ENCODE data around the gene ZFAND6.

Gene ZFAND6

DNA sequence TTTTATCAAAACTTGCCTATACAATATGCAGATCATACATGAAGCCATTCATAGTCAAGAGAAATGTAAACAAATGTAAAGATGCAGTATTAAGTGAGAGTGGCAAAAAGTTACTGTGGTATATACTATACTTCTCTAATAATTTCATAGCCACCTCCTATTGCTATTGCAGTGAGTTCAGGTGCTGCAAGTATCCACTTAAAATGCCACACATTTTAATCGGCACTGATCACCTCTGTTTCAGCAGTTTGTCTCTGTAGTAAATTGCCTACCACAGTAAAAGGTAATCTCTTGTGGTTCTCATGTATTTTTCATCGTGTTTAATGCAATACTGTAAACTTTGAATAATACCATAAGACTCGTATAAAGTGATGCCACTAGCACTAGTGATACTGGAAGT is 72.9 kb downstream of the ZFAND6 start:
- TF ChIP-seq YY1 (IDR thresholded peaks at IDR 0.05; ENCODE audit: low read depth) (no peak), CEBPB (IDR thresholded peaks at IDR 0.05) (no peak), CREB1 (IDR thresholded peaks at IDR 0.05; ENCODE audit: low read depth) (no peak), TAF1 (IDR thresholded peaks at IDR 0.05; ENCODE audit: low read depth) (no peak), RAD21 (IDR thresholded peaks at IDR 0.05; ENCODE audit: low read depth) (no peak), ZBTB7A (IDR thresholded peaks at IDR 0.05; ENCODE audit: low read depth) (no peak), TEAD4 (IDR thresholded peaks at IDR 0.05) (no peak), EGR1 (IDR thresholded peaks at IDR 0.05) (no peak), NFIC (IDR thresholded peaks at IDR 0.05) (no peak), FOXM1 (IDR thresholded peaks at IDR 0.05; ENCODE audit: borderline replicate concordance, low read depth) (no peak)
- TF ChIP-seq, protein P1, sequence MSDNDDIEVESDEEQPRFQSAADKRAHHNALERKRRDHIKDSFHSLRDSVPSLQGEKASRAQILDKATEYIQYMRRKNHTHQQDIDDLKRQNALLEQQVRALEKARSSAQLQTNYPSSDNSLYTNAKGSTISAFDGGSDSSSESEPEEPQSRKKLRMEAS (IDR thresholded peaks at IDR 0.05), result no peak
- TF ChIP-seq, protein P2, sequence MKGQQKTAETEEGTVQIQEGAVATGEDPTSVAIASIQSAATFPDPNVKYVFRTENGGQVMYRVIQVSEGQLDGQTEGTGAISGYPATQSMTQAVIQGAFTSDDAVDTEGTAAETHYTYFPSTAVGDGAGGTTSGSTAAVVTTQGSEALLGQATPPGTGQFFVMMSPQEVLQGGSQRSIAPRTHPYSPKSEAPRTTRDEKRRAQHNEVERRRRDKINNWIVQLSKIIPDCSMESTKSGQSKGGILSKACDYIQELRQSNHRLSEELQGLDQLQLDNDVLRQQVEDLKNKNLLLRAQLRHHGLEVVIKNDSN (IDR thresholded peaks at IDR 0.05), result no peak
- TF ChIP-seq, protein P3, sequence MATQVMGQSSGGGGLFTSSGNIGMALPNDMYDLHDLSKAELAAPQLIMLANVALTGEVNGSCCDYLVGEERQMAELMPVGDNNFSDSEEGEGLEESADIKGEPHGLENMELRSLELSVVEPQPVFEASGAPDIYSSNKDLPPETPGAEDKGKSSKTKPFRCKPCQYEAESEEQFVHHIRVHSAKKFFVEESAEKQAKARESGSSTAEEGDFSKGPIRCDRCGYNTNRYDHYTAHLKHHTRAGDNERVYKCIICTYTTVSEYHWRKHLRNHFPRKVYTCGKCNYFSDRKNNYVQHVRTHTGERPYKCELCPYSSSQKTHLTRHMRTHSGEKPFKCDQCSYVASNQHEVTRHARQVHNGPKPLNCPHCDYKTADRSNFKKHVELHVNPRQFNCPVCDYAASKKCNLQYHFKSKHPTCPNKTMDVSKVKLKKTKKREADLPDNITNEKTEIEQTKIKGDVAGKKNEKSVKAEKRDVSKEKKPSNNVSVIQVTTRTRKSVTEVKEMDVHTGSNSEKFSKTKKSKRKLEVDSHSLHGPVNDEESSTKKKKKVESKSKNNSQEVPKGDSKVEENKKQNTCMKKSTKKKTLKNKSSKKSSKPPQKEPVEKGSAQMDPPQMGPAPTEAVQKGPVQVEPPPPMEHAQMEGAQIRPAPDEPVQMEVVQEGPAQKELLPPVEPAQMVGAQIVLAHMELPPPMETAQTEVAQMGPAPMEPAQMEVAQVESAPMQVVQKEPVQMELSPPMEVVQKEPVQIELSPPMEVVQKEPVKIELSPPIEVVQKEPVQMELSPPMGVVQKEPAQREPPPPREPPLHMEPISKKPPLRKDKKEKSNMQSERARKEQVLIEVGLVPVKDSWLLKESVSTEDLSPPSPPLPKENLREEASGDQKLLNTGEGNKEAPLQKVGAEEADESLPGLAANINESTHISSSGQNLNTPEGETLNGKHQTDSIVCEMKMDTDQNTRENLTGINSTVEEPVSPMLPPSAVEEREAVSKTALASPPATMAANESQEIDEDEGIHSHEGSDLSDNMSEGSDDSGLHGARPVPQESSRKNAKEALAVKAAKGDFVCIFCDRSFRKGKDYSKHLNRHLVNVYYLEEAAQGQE (IDR thresholded peaks at IDR 0.05; ENCODE audit: low read depth), result no peak

DNA sequence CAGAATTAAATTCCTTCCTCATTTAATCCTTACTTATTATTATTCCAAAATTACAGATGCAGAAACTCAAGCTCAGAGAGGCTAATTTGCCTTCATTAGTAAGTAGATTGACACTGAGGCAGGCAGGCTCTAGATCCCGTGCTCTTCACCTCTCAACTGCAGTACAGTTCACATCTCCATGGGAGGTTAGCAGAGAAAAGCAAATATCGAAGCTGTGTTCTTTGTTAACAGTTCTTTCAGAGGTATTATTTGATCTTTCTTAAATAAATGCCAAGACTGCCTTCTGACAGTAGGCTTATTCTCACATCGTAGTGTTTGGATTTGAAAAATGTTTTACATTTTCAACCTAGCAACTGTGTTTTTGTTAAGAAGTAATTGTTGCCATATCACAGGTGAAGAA is 77.4 kb downstream of the ZFAND6 start:
- no peak for TF ChIP-seq CREB1 (IDR thresholded peaks at IDR 0.05; ENCODE audit: low read depth)
- TF ChIP-seq FOXM1 (IDR thresholded peaks at IDR 0.05; ENCODE audit: borderline replicate concordance, low read depth), result no peak
- TF ChIP-seq TAF1 (IDR thresholded peaks at IDR 0.05; ENCODE audit: low read depth), result no peak

DNA sequence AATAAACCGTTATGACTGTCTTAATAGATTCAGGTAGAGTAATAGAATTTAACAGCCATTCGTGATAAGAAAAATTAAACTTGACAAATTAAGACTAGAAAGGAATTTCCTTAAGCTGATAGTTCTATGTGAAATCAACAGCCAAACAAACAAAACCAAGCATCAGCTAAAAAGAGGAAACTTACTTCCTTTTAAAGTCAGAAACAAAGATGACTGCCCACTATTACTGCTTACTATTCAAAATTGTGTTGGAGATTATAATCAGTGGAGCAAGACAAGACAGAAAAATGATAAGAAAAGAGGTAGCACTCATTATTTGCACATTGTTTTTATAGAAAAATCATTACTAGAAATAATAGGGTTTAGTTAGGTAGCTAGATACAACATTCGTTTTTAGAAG is 79.5 kb downstream of the ZFAND6 start:
- no peak for TF ChIP-seq EGR1 (IDR thresholded peaks at IDR 0.05)
- TF ChIP-seq, protein P3 (IDR thresholded peaks at IDR 0.05; ENCODE audit: low read depth), result no peak
- TF ChIP-seq NFIC (IDR thresholded peaks at IDR 0.05), result no peak
- no peak for TF ChIP-seq CEBPB (IDR thresholded peaks at IDR 0.05)
- no peak for TF ChIP-seq TAF1 (IDR thresholded peaks at IDR 0.05; ENCODE audit: low read depth)
- TF ChIP-seq RAD21 (IDR thresholded peaks at IDR 0.05; ENCODE audit: low read depth), result no peak
- TF ChIP-seq, protein P2 (IDR thresholded peaks at IDR 0.05), result no peak
- no peak for TF ChIP-seq CREB1 (IDR thresholded peaks at IDR 0.05; ENCODE audit: low read depth)
- TF ChIP-seq, protein P1 (IDR thresholded peaks at IDR 0.05), result no peak
- TF ChIP-seq EP300 (IDR thresholded peaks at IDR 0.05; ENCODE audit: borderline replicate concordance), result no peak
- no peak for TF ChIP-seq TCF12 (IDR thresholded peaks at IDR 0.05; ENCODE audit: low read depth)

DNA sequence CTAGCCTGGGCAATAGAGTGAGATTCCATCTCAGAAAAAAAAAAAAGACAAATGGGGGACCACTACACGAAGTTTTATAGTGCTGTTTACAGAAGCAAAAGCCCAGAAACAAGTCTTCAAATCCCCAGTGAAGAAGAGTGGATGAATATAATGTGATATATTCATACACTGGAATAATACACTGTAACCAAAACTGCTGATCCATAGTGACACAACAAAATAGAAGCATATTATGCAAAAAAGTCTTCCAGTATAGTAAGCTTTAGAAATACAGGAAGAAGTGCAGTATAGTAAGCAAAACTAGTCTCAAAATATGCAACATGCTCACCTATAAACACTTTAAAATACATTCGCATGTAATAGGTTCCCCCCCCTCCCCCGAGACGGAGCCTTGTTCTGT is 81.4 kb downstream of the ZFAND6 start:
- TF ChIP-seq RAD21 (IDR thresholded peaks at IDR 0.05; ENCODE audit: low read depth), result no peak
- TF ChIP-seq NFIC (IDR thresholded peaks at IDR 0.05), result no peak
- TF ChIP-seq, protein P1 (IDR thresholded peaks at IDR 0.05), result no peak
- TF ChIP-seq, protein P3 (IDR thresholded peaks at IDR 0.05; ENCODE audit: low read depth), result no peak
- TF ChIP-seq, protein P2 (IDR thresholded peaks at IDR 0.05), result no peak
- no peak for TF ChIP-seq TEAD4 (IDR thresholded peaks at IDR 0.05)
- no peak for TF ChIP-seq CREB1 (IDR thresholded peaks at IDR 0.05; ENCODE audit: low read depth)
- TF ChIP-seq YY1 (IDR thresholded peaks at IDR 0.05; ENCODE audit: low read depth), result no peak
- TF ChIP-seq ZBTB7A (IDR thresholded peaks at IDR 0.05; ENCODE audit: low read depth), result no peak
- TF ChIP-seq EP300 (IDR thresholded peaks at IDR 0.05; ENCODE audit: borderline replicate concordance), result no peak
- TF ChIP-seq CEBPB (IDR thresholded peaks at IDR 0.05), result no peak
- no peak for TF ChIP-seq EGR1 (IDR thresholded peaks at IDR 0.05)
- no peak for TF ChIP-seq FOXM1 (IDR thresholded peaks at IDR 0.05; ENCODE audit: borderline replicate concordance, low read depth)
